CD1c-positive myeloid dendritic cell (primary cell): ENCODE results near the gene LCMT1.
"Not testable (repeated sequence)": the region's sequence is repeated elsewhere in the genome, so short reads cannot be mapped to it uniquely, and the experiment has no call there.

Experiments used
- DNase-seq: peaks from one replicate; pipeline ENCODE4 v3.0.0-alpha.2; 2016; ENCODE audit errors: extremely low spot score

Gene LCMT1

DNA sequence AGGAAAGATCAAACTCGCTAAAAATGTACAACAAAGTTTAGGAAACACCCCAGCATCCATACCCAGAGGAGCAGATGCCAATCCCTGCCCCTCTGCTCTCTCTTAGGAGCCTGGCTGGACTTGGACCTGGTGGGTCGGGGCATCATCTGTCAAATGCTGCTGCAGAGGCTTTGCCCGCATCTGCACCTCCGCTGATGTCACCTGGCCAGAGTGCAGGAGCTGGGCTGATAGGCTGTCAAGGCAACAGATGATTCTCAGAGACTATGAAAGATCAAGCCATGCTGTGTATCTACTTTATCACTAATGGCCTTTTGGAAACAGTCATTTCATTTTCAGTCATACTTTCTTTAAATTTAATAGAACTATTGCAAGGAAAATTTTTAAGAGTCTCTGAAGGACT lies 15.9 kb upstream of the LCMT1 start:
- no peak for DNase-seq

DNA sequence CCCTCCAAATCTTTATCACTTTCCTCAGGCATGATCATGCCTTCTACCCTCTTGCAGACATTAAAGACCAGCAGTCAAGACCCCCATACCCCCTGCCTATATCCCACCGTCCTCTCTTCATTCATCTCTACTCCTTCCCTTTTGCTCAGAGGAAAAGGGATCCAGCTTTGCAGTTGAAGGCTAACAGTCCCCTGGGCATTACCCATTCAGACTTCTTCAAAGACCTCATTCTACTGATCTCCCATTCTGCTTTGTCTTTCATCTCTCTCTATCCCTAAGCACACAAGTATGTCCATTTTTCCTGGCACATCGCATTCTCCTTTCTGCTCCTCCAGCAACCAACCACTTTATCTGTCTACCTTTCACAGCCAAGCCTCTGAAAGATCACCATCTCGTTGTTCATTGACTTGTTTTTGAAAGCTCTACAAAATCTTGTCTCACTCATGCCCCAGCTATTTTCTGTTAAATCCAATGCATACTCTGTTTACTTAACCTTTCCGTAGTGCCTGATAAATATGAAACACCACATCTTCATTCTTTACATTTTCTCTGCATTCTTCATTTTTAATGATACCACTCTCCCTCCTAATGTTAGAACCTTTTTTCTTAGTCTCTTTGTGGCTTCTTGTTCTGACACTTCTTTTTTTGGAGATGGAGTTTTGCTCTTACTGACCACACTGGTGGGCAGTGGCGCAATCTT lies 14.1 kb upstream of the LCMT1 start:
- DNase-seq, result no peak

DNA sequence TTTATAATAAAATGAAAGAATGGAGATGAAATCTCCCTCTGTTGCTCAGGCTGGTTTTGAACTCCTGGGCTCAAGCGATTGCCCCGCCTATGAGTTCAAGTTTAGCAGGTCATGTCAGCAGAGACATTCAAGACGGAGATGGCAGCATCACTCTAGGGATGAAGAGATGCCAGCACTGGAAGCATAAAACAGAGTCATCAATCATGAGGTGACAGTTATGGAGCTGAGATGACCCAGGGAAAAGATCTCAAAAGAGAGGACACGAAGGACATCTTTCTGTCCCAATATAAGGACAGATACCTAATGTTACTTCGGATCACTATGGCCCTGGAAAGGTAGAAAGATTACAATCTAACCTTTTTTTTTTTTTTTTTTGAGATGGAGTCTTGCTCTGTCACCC lies 11.0 kb upstream of the LCMT1 start:
- DNase-seq, result no peak

DNA sequence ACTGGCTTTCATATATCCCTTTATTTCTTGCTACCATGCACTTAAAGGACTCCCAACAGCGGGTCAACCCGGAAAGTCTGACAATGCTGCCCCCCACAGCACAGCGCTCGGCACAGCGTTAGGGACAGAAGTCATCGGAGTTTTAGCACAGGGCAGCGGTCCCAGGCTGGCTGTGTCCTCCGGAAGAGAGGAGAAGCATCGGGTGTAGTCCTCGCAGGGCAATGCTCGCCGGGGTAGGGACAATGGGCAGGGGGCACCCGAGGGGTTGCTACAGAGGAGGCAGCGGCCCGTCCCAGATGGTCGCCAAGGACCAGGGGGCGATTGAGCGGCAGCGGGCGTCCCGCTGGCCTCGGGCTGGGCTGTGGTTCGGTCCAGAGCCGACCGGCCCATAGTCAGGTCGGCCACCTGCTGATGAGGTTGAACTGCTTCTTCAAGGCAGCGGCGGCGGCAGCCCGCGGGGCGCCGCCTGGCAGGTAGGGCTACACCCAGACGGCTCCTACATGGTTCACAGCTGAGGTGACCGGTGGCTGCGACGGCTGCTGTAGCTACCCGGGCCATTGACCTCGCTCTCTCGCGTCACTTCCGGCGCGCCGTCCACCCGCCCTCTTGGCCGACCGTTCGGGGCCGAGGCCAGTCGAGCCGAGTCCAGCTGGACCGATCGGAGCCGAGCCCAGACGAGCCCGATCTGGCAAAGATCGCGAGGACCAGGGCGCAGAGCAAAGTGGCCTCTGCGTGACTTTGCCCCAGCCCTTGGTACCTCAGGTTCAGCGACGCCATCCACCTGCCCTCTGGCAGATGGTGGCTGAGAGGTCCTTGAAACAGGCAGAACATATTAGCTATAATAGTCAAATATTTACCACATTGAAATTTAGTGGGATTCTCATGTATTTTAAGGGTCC lies 4.7 kb upstream of the LCMT1 start:
- peak; percentile 88 for DNase-seq

DNA sequence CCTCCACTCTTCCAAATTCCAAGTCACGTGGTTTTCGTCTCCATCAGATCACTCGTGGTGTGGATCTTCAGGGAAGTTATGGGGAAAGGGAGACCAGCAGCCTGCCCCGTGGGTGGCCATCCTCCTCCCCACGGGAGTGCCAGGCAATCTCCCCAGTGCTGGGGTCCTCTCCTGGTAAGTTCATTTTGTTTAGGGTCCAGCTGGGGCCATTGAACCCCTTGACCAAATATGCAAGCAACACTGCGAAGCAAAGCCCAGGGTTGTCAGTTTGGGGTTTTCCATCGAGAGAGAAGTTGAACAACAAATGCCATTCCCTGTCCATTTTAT lies 4.1 kb upstream of the LCMT1 start:
- DNase-seq, result no peak

DNA sequence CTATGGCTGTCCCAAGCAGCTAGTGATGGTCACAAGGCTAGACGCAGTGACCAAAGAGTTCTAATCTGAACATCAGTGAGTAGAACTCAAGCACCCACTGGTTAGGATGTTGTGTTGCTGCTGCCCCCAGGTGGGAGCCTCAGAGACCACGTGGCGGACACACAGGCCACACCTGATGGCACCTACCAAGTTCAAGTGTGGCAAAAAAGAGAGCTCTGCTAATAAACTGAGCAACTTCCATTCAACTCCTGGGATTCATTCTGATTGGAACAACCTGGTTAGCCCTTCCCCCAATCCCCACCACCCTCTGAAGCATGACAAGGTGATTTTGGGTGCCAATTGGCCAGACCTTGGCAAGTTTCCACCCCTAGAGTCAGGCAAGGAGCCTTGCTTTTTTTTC lies 3.5 kb upstream of the LCMT1 start:
- no peak for DNase-seq

DNA sequence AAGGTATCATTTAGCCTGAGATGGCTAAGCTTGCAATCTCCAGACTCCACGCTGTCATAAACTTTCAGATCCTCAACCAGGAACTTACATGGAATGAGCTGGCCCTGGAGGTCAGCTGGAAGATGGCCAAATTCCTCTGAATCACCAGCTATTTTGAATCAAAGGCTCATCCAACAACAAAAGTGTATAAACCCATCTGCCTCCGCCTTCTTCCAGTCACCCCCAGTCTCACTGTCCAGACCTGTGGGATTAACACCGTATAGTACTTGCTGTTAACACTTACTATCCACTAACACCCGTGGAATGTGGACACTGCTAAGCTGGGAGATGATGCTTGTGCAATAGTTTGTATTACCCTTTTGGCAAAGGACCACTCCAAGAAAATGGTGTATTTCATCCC lies 1.9 kb upstream of the LCMT1 start:
- peak; percentile 96 for DNase-seq

DNA sequence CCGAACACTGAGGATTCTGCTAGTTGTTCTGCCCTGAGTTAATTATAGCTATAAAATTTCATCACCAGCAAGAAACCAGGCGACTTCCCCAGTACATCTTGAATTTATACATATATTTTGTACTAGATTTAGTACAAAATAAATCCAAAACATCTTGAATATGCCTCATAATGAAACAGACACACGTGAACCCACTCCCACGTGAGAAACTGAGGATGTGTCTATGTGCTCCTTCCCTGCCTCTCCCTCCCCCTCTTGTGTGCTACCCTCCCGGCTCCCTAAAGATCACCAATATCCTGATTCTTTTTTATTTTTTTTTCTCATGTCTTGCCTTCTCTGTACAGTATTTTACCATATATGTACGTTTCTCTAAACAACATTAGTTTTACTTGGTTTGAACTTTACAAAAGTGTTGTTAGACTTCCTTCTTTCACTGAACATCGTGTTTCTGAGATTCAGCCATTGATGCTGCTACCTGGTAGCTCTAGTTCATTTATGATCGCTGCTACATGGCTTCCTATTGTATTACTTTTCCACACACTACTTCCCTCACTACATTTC lies 1.1 kb upstream of the LCMT1 start:
- peak; percentile 53 for DNase-seq

DNA sequence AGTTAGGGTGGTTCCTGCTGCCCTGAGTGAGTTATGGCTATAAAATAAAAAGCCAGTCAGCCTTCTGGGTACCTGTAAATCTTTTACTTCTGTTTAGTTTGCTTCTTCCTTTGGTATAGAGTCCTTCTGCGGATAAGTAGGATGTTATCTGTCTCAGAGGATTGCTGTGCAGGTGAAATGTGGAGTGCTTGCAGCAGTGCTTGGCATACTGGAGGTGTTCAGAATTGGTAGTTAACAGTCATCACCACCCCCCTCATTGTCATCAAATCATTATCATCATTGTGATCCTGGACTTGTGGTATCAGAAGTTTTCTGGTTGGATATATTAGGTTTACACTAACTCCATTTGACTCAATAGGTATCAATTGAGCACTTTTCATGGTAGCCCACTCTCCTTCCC lies 2.6 kb downstream of the LCMT1 start:
- DNase-seq, result no peak

DNA sequence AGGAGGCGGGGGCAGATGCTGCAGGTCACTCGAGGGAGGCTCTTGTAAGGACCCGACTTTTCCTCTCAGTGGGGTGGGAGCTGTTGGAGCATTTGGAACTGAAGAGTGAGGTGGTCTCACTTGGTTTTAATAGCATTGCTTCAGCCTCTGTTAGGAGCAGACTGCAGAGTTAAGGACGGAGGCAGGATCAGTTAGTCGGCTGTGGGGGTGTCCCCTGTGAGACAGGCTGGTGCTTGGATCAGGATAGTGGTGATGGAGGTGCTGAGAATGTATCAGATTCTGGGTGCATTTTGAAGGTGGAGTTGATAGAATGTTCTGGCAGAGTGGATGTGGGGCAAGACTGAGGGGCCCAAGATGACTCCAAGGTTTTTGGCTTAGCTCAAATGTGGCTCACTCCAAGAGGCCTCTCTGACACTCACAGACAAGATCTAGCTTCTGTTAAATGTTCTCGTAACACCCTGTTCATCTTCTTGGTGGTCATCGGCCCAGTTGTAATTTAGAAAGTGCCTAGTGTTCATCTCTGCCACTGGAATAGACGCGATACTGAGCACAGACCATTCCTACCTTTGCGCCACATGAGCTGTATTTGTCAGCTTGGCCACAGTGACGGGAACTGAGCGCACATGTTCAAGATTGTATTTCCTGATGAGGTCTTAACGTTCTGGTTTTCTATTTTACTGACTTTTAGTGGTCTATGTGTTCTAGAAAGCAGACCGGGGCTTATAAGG lies 7.5 kb downstream of the LCMT1 start:
- DNase-seq, result no peak

DNA sequence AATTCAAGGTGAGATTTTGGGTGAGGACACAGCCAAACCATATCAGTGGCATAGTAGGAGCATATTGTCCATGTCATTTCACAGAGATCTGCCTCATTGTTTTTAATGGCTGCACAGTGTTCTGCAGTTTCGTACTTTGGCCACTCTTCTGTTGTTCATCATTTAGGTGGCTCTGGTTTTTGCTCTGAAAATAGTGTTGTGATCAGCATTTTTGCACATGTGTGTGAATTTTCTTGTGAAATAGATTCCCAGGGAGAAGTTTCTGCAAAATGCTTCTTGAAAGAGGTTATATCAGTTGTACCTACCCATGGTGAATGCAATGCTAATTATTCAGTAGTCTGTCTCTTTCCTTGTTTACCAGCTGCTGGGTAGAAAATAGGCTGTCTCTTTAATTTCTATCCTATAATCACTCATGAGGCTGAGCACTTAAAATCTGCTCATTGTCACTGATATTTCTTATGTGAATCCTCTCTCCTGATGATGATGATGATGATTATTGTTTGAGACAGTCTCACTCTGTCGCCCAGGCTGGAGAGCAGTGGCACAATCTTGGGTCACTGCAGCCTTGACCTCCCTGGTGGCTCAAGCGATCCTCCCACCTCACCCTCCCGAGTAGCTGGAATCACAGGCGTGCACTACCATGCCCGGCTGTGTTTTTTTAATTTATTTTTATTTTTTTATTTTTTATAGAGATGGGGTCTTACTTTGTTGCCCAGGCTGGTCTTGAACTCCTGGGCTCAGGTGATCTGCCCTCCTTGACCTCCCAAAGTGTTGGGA lies 10.5 kb downstream of the LCMT1 start:
- no peak for DNase-seq

DNA sequence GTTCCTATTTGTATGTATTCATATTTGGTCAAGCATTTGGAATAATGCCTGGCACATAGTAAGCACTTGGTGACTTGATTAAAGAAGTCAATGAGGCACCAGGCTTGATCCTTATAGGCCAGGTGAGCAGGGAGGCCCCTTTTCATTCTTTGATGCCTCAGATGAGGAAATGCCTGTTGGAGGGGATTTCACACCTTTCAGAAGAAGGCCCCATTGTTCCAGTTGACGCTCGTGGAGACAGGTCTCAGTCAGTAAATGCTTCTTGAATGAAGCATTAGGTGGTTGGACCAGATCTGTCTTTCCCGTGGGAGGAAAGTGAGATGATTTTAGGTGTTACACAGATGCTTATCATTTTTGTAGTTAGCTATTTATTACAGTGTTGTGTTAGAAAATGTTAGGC lies 13.0 kb downstream of the LCMT1 start:
- DNase-seq, result no peak

DNA sequence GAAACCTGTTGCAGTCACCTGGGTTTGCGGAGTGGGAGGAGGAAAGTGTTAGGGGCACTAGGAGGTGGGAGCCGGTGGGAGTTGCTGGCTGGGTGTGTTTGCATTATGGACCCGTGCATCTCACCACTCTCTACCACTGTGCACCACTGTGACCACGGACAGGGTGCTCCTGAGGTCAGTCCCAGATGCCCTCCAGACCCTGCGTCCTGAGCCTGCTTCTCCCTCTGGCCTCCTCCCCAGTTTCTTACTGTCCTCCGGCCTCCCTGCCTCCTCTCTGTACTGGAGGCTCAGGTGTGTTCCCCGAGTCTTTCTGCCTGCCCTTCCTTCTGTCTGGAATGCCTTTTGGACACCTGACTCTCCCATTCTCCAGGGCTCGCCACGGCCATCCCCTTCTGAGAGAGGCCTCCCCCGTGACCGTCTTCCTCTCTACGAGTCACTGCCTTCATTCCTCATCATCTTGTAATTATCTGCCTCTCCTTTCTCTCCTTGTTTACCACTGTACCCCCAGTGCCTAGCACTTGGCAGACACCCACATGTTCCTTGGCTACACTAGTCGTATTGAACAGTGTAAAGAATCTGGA lies 14.6 kb downstream of the LCMT1 start:
- not testable (repeated sequence) for DNase-seq

DNA sequence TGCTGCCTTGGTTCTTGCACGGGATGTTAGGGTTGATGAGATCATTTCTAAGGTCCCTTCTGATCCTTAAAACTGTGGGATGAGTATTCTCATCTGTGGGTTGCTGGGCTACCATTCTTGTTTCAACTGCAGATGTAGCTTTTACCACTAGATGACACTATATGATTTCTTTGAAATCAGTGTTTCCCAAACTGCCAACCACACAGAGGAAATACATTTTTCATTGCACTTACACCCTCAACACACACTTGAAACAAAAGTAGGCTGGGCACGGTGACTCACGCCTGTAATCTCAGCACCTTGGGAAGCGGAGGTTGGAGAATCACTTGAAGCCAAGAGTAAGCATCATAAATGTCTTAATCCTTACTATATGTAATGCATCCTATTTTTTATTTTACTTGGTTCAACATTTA lies 15.3 kb downstream of the LCMT1 start:
- peak; percentile 66 for DNase-seq

DNA sequence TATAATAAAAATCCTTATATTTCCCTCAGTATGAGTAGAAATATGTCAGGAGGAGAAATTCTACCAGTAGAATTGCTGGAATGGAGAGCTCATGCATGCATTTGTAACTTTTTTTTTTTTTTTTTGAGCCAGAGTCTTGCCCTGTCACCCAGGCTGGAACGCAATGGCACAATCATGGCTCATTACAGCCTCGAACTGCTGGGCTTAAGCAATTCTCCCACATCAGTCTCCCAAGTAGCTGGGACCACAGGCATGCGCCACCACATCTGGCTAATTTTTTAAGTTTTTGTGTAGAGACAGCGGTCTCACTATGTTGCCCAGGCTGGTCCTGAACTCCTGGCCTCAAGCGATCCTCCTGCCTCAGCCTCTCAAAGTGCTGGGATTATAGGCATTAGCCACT lies 21.2 kb downstream of the LCMT1 start:
- not testable (repeated sequence) for DNase-seq

DNA sequence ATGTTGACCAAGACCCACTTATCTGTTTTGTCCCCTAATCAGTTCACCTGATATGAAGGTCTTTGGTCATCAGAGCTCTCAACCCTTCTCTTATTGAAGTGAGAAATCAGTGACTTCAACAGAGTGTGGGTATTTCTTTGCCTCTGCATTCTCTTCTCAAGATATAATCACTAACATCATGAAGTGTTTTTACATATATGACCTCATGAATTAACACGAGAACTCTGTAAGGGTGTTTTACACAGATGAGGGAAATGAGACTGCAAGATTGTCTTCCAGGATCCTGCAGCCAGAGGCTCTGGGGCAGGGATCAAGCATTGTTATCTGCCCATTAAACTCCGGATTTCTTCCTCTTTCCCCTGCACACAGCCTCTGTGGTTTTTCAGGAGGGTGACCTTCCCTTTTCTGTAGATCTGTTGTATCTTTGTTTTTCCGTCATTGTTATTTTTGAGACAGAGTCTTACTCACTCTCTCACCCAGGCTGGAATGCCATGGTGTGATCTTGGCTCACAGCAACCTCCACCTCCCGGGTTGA lies 22.7 kb downstream of the LCMT1 start:
- DNase-seq, result peak; percentile 80

DNA sequence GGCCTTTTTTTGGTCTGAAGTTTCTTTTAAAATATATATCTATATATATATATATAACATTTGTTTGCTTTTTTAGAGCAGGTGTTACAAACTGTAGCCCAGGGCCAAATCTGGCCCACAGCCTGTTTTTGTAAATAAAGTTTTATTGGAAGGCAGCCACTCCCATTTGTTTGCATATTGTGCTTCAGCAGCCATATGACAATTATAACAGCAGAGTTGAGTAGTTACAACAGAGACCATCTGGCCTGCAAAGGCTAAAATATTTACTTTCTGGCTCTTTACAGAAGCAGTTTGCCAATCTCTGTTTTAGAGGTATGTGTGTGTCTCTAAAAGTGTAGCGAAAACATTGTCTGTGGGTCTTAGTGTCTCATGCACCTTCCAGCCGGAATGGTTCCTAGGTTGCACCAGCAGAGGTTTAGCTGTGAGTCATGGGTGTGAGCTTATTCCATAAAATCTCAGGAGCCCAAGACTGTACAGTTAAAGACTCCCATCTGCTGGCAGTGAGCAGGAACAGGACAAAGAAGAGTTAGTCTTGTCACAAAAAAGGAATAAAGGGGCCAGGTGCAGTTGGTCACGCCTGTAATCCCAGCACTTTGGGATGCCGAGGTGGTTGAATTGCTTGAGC lies 23.8 kb downstream of the LCMT1 start:
- peak; percentile 7 for DNase-seq

DNA sequence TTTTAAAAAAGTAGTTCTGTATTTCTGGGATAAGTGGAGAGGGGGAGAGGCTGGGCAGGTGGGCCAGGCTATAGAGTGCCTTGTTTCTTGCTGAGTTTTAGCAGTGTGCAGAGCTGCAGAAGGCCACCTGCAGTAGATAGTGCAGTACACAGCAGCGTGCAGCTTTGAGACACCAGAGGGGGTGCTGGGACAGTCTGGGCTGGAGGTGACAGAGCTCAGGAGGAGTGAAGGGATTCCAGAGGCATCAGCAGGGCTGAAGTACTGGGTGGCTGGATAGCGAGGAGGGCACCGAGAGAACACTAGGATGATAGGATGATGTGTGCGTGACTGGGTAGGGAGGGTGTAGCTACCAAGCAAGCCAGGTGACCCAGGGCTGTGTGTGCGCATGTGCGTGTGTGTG lies 26.6 kb downstream of the LCMT1 start:
- DNase-seq, result no peak

DNA sequence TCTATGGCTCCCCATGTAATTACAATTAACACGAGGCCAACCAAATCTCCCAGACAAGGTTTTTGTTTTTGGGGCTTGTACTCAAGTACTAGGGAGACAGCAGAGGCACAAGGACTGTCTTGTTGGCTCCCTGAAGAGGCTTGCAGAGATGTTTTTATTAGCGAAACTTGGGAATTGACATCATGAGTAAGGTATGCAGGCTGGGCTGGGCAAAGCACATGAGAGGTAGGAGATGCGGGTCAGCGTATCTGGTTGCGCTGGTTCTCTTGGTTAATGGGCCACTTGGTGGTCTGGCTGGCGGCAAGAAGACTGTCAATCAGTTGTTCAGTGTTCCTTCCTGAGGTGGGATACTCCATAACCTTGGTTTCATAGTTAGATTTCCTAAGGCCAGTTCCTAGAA lies 28.9 kb downstream of the LCMT1 start:
- DNase-seq, result no peak

DNA sequence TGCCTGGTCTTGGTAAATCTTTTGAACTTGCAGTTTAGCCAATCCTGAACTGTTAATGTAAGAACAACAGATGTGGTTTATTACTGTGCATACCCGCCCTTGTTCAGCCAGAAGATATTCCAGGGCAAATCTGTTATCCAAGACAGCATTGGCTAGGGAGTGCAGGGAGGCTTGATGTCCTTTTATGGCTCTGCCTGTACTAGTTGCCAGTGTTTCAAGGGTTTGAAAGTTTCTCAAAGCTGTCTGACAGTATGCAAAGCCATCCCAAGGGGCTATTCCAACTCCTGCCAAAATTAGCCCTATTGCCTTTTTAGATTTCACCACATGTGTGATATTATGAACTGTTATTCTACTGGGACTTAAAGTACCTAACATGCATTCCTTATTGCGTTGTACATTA lies 30.1 kb downstream of the LCMT1 start:
- DNase-seq, result no peak

DNA sequence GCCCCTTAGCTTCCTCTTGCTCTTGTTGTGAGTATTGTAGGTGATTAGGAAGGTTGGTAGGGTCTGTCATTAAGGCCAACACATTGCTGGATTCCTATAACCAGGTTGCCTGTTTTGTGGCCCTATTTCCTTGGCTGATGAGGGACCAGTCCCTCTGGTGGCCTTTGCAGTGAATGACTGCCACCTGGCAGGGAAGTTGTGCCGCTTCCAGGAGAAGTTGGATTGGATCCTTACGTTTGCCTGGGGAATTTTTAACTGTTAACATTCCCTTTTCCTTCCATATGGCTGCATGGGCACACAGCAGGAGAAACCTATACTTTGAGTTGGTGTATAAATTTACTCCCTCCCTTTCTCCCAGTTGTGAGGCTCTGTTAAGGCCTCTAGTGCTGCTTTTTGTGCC lies 32.4 kb downstream of the LCMT1 start:
- DNase-seq, result no peak
